SK-N-SH (cell line): Measurements from ENCODE around the gene ATP11C.

Source experiments
- POLR2AphosphoS5 ChIP-seq: IDR thresholded peaks from 2 replicates; pipeline ENCODE4 v1.6.1; 2012; ENCODE audit warnings: low read depth, low read length
- REST ChIP-seq: IDR thresholded peaks from 2 replicates; pipeline ENCODE4 v1.6.1; 2012; ENCODE audit warnings: mild to moderate bottlenecking, low read depth, low read length, moderate library complexity
- RFX5 ChIP-seq: IDR thresholded peaks from 2 replicates; pipeline ENCODE4 v1.6.1; 2012; ENCODE audit warnings: mild to moderate bottlenecking, improper control_type of control experiment, low read length
- SMC3 ChIP-seq: IDR thresholded peaks from 2 replicates; pipeline ENCODE4 v1.6.1; 2012; ENCODE audit warnings: low read depth, low read length, improper control_type of control experiment
- TAF1 ChIP-seq: IDR thresholded peaks from 2 replicates; pipeline ENCODE4 v1.6.1; 2012; ENCODE audit warnings: low read depth, mild to moderate bottlenecking, low read length, moderate library complexity, borderline replicate concordance
- TF ChIP-seq, protein P1 (sequence below): fragments of 200-600 bp; sonication (generic); IDR thresholded peaks from 2 replicates; pipeline ENCODE4 v1.6.1; 2017; ENCODE audit warnings: antibody characterized with exemption, mild to moderate bottlenecking, moderate library complexity

GRCh38 chrX:139864640-139865039 is 68.2 kb downstream of the ATP11C start:
- TF ChIP-seq SMC3: no peak
- TF ChIP-seq, protein P1, sequence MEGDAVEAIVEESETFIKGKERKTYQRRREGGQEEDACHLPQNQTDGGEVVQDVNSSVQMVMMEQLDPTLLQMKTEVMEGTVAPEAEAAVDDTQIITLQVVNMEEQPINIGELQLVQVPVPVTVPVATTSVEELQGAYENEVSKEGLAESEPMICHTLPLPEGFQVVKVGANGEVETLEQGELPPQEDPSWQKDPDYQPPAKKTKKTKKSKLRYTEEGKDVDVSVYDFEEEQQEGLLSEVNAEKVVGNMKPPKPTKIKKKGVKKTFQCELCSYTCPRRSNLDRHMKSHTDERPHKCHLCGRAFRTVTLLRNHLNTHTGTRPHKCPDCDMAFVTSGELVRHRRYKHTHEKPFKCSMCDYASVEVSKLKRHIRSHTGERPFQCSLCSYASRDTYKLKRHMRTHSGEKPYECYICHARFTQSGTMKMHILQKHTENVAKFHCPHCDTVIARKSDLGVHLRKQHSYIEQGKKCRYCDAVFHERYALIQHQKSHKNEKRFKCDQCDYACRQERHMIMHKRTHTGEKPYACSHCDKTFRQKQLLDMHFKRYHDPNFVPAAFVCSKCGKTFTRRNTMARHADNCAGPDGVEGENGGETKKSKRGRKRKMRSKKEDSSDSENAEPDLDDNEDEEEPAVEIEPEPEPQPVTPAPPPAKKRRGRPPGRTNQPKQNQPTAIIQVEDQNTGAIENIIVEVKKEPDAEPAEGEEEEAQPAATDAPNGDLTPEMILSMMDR: no peak
- TF ChIP-seq REST: no peak
- TF ChIP-seq POLR2AphosphoS5: no peak
- no peak for TF ChIP-seq RFX5
- no peak for TF ChIP-seq TAF1
